IMR-90 (cell line): ENCODE results near the gene SBF2. TPM values are rescaled to one million over a fixed set of nuclear protein-coding genes. Genes with fewer than 3 reads are reported as not detected.

ENCODE experiments used
- ATAC-seq: fragments of 200-7000 bp; cut with Tn5 transposase; 2 replicates; pipeline ENCODE4 v1.9.1; 2020; ENCODE audit warnings: low read depth, mild to moderate bottlenecking, moderate library complexity
- BruUV-seq: library from RNA; stranded (reverse); fragments of 400-500 nt; replicated peaks from 2 replicates; lab custom pipeline; 2021; lab: Mats Ljungman, UMichigan
- CTCF ChIA-PET: fragments of 300-600 bp; formaldehyde crosslinking; extraction: SDS; loops from one replicate; lab custom pipeline; 2021; ENCODE audit warnings: antibody characterized with exemption; lab: Yijun Ruan, JAX
- POLR2A ChIA-PET: fragments of 300-600 bp; sonication (Branson Sonifier 250); formaldehyde crosslinking; loops from one replicate; lab custom pipeline; 2022; ENCODE audit warnings: antibody characterized with exemption; ENCODE audit not compliant: unreplicated experiment; lab: Charles Lee
- DNase-seq: peaks from one replicate; pipeline ENCODE4 v3.0.0; 2013
- H2AFZ ChIP-seq: replicated peaks from 2 replicates; pipeline ENCODE3; 2013; ENCODE audit warnings: low read length, mild to moderate bottlenecking; ENCODE audit not compliant: poor library complexity
- H2AK5ac ChIP-seq: 2 replicates; pipeline ENCODE4 v1.6.1; 2013; ENCODE audit warnings: low read depth, low read length, inconsistent platforms
- H2AK9ac ChIP-seq: replicated peaks from 2 replicates; pipeline ENCODE3; 2013; ENCODE audit warnings: mild to moderate bottlenecking, low read depth, low read length, moderate library complexity; ENCODE audit not compliant: poor library complexity
- H2BK120ac ChIP-seq: 2 replicates; pipeline ENCODE4 v1.6.1; 2013; ENCODE audit warnings: low read depth, low read length, inconsistent platforms
- H2BK15ac ChIP-seq: 3 replicates; pipeline ENCODE4 v1.6.1; 2013; ENCODE audit warnings: low read depth, low read length, inconsistent platforms
- H2BK20ac ChIP-seq: 2 replicates; pipeline ENCODE4 v1.6.1; 2013; ENCODE audit warnings: low read depth, mild to moderate bottlenecking, inconsistent platforms, low read length, moderate library complexity
- H2BK5ac ChIP-seq: 2 replicates; pipeline ENCODE4 v1.6.1; 2013; ENCODE audit warnings: mild to moderate bottlenecking, low read depth, low read length, inconsistent platforms; ENCODE audit not compliant: poor library complexity, severe bottlenecking
- H3K14ac ChIP-seq: replicated peaks from 2 replicates; pipeline ENCODE4 v1.6.1; 2013; ENCODE audit warnings: low read depth, low read length, inconsistent platforms
- H3K18ac ChIP-seq: 2 replicates; pipeline ENCODE4 v1.6.1; 2013; ENCODE audit warnings: low read depth, low read length, control low read depth
- H3K23ac ChIP-seq: 2 replicates; pipeline ENCODE4 v1.6.1; 2013; ENCODE audit warnings: low read depth, low read length, inconsistent platforms
- H3K27ac ChIP-seq: 2 replicates; pipeline ENCODE4 v1.5.1; 2013; ENCODE audit warnings: mild to moderate bottlenecking, control low read depth, low read length; ENCODE audit not compliant: insufficient read depth
- H3K27me3 ChIP-seq: 2 replicates; pipeline ENCODE4 v1.6.1; 2013; ENCODE audit warnings: low read length; ENCODE audit not compliant: control insufficient read depth, insufficient read depth
- H3K36me3 ChIP-seq: 2 replicates; pipeline ENCODE4 v1.6.1; 2013; ENCODE audit warnings: low read length, mixed read lengths; ENCODE audit not compliant: control insufficient read depth, insufficient read depth
- H3K4ac ChIP-seq: 2 replicates; pipeline ENCODE4 v1.6.1; 2013; ENCODE audit warnings: low read depth, low read length, inconsistent platforms
- H3K4me1 ChIP-seq: 2 replicates; pipeline ENCODE4 v1.6.1; 2013; ENCODE audit warnings: low read length, mixed read lengths; ENCODE audit not compliant: control insufficient read depth, insufficient read depth
- H3K4me2 ChIP-seq: 2 replicates; pipeline ENCODE4 v1.6.1; 2013; ENCODE audit warnings: low read depth, mild to moderate bottlenecking, control low read depth, low read length, moderate library complexity
- H3K4me3 ChIP-seq: 2 replicates; pipeline ENCODE4 v1.5.1; 2013; ENCODE audit warnings: low read depth, mild to moderate bottlenecking, control low read depth, low read length, moderate library complexity; ENCODE audit not compliant: insufficient read depth
- H3K56ac ChIP-seq: 2 replicates; pipeline ENCODE4 v1.6.1; 2013; ENCODE audit warnings: low read length, inconsistent platforms; ENCODE audit not compliant: insufficient read depth; ENCODE audit errors: extremely low read depth
- H3K79me1 ChIP-seq, 2 experiments: 2 replicates each; pipeline ENCODE4 v1.6.1; 2013; ENCODE audit warnings: low read length in 2 of 2, inconsistent platforms in 1 of 2, low read depth in 1 of 2
- H3K9ac ChIP-seq: 2 replicates; pipeline ENCODE4 v1.6.1; 2013; ENCODE audit warnings: low read depth, low read length, control low read depth
- H3K9me1 ChIP-seq: 2 replicates; pipeline ENCODE4 v1.6.1; 2013; ENCODE audit warnings: low read length, inconsistent platforms; ENCODE audit not compliant: insufficient read depth
- H3K9me3 ChIP-seq: 2 replicates; pipeline ENCODE4 v1.6.1; 2013; ENCODE audit warnings: low read length; ENCODE audit not compliant: control insufficient read depth, insufficient read depth
- H4K20me1 ChIP-seq: 2 replicates; pipeline ENCODE4 v1.6.1; 2013; ENCODE audit warnings: low read length, inconsistent platforms; ENCODE audit not compliant: insufficient read depth
- H4K5ac ChIP-seq: 2 replicates; pipeline ENCODE4 v1.6.1; 2013; ENCODE audit warnings: mild to moderate bottlenecking, low read depth, low read length, control low read depth
- H4K8ac ChIP-seq, 2 experiments: 2 replicates each; pipeline ENCODE4 v1.6.1; 2013; ENCODE audit warnings: low read depth in 2 of 2, low read length in 2 of 2, control low read depth in 1 of 2, inconsistent platforms in 1 of 2
- H4K91ac ChIP-seq: 2 replicates; pipeline ENCODE4 v1.6.1; 2013; ENCODE audit warnings: low read depth, low read length, inconsistent platforms; ENCODE audit not compliant: insufficient read depth
- BHLHE40 ChIP-seq: fragments of 150-350 bp; IDR thresholded peaks from 2 replicates; pipeline ENCODE4 v1.6.1; 2016; ENCODE audit warnings: mild to moderate bottlenecking, low read depth, low read length
- CEBPB ChIP-seq: IDR thresholded peaks from 2 replicates; pipeline ENCODE4 v1.6.1; 2012; ENCODE audit warnings: low read depth, low read length, improper control_type of control experiment
- CHD1 ChIP-seq: IDR thresholded peaks from 2 replicates; pipeline ENCODE4 v1.6.1; 2012; ENCODE audit warnings: low read depth, low read length, improper control_type of control experiment
- CTCF ChIP-seq: conservative IDR thresholded peaks from 2 replicates; pipeline ENCODE4 v1.5.1; 2012; ENCODE audit warnings: mild to moderate bottlenecking, low read depth, low read length, improper control_type of control experiment
- FOS ChIP-seq: fragments of 150-350 bp; IDR thresholded peaks from 2 replicates; pipeline ENCODE4 v1.6.1; 2016; ENCODE audit warnings: low read depth, low read length
- MAFK ChIP-seq: IDR thresholded peaks from 2 replicates; pipeline ENCODE4 v1.6.1; 2012; ENCODE audit warnings: low read depth, low read length, improper control_type of control experiment
- MAZ ChIP-seq: IDR thresholded peaks from 2 replicates; pipeline ENCODE4 v1.6.1; 2012; ENCODE audit warnings: low read depth, mild to moderate bottlenecking, low read length, improper control_type of control experiment, moderate library complexity, borderline replicate concordance
- MXI1 ChIP-seq: IDR thresholded peaks from 2 replicates; pipeline ENCODE4 v1.6.1; 2012; ENCODE audit warnings: low read depth, mild to moderate bottlenecking, low read length, moderate library complexity, borderline replicate concordance
- NFE2L2 ChIP-seq: fragments of 150-350 bp; IDR thresholded peaks from 2 replicates; pipeline ENCODE4 v1.6.1; 2016; ENCODE audit warnings: low read depth, mild to moderate bottlenecking, low read length
- POLR2A ChIP-seq: IDR thresholded peaks from 2 replicates; pipeline ENCODE4 v1.6.1; 2012; ENCODE audit warnings: mild to moderate bottlenecking, low read depth, low read length
- RAD21 ChIP-seq: IDR thresholded peaks from 2 replicates; pipeline ENCODE4 v1.6.1; 2012; ENCODE audit warnings: low read length, improper control_type of control experiment
- RCOR1 ChIP-seq: IDR thresholded peaks from 2 replicates; pipeline ENCODE4 v1.6.1; 2012; ENCODE audit warnings: mild to moderate bottlenecking, low read length, improper control_type of control experiment; ENCODE audit not compliant: insufficient replicate concordance
- RFX5 ChIP-seq: IDR thresholded peaks from 2 replicates; pipeline ENCODE4 v1.8.0; 2012; ENCODE audit warnings: low read depth, mild to moderate bottlenecking, low read length, moderate library complexity
- SMC3 ChIP-seq: fragments of 150-350 bp; IDR thresholded peaks from 2 replicates; pipeline ENCODE4 v1.6.1; 2016; ENCODE audit warnings: low read depth, mild to moderate bottlenecking, antibody characterized with exemption, low read length, moderate library complexity
- USF2 ChIP-seq: fragments of 150-350 bp; IDR thresholded peaks from 2 replicates; pipeline ENCODE4 v1.6.1; 2017; ENCODE audit warnings: mild to moderate bottlenecking, antibody characterized with exemption, low read length, low read depth
- WGBS, 2 experiments: methylation state at CpG; one replicate each; pipeline versions ENCODE4 v1.1.5 to v1.1.7; 2013; ENCODE audit warnings: missing lambda C conversion rate in 2 of 2; ENCODE audit not compliant: insufficient read length in 1 of 2; ENCODE audit errors: extremely low coverage in 2 of 2; 5-methylcytosine and 5-hydroxymethylcytosine counted together
- dilution Hi-C: fragments of 300-500 bp; cut with HindIII; formaldehyde crosslinking; loops from one replicate; pipeline ENCODE4 v1.14.3; 2018; ENCODE audit warnings: low sequenced_read_pairs; ENCODE audit not compliant: unreplicated experiment
- in situ Hi-C: fragments of 300-500 bp; cut with MboI; formaldehyde crosslinking; loops from 3 replicates; pipeline ENCODE4 v1.14.3; 2019; ENCODE audit warnings: low sequenced_read_pairs, inconsistent platforms, mixed read lengths
- intact Hi-C: fragments of 100-400 bp; cut with micrococcal nuclease; formaldehyde crosslinking; loops from 2 replicates; pipeline ENCODE4 v1.10.0; 2022
- polyA plus RNA-seq, 3 experiments: library from polyadenylated mRNA; depleted of rRNA; stranded (reverse); fragments of >200 nt; gene quantifications; 2 replicates each; pipeline ENCODE4 v1.2.3, GENCODE V29; 2012; ENCODE audit warnings: low replicate concordance in 1 of 3
- total RNA-seq: library from RNA; depleted of rRNA; stranded (reverse); fragments of >200 nt; gene quantifications from 2 replicates; pipeline ENCODE4 v1.2.3, GENCODE V29; 2012

Gene SBF2
- total and polyA plus RNA-seq, 2 of the 4 experiments (the other 2 are of a cell fraction), result 23.8 to 51.8 TPM

DNA sequence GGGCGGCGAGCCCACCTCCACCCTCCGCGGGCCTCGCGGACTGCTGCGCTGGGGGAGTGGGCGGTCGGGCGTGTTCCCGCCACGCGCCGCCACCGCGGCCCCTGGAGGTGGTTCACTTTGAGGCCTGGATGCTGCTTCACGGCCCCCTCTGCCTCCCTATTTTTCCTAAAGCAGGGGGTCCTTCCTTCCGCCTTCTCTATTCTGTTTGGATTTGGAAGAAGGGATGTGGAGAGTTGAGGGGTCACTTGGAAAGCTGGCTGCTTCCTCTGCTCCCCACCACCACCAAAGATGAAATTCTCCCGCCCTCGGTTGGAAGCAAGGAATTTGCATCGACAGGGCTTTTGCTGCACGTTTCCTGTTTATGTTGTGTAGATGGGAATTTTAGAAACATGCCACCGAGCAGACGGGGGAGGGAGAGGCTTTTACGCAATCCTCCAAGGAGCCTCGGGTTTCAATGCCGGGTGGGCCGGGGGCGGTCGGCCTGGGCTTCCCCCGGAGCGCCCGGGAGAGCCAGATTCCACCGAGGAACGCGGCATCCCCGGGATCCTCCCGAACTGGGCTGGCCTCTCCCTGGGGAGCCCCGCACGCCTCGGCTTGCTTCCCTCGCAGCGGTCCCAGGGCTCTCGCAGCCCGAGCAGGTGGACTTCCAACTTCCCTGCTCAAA, 403 bp upstream of the SBF2 start:
- H3K9ac ChIP-seq, result peak overlapping the region; percentile 82
- H3K27me3 ChIP-seq, result no peaks in the 10 kb centered on the region
- in situ Hi-C loops, result no loop called here
- H3K9me3 ChIP-seq, result no peaks in the 10 kb centered on the region
- dilution Hi-C loops, result no loop called here
- peaks cover 10% of the 10 kb centered on the region for H3K4me1 ChIP-seq
- peak overlapping the region; percentile 68; the same call in 1 of the 3 replicates for H2BK15ac ChIP-seq
- ChIA-PET POLR2A (no interaction called here), CTCF (interaction anchor here (1.0 to 1.7 kb wide), 2 partner anchors 10 to 72 kb away, joined by 4 read pairs; partner anchors contain the start of gene ADM)
- H2AK9ac ChIP-seq, result peak overlapping the region; percentile 99
- peak overlapping the region; percentile 83 for H2BK20ac ChIP-seq
- H4K91ac ChIP-seq, result peak overlapping the region; percentile 97
- H3K27ac ChIP-seq, result peak overlapping the region; percentile 93
- peak overlapping the region; percentile 74 for H4K5ac ChIP-seq
- peak overlapping the region; percentile 91 for H3K23ac ChIP-seq
- peak overlapping the region; percentile 93 for H2AFZ ChIP-seq
- peaks cover 5% of the 10 kb centered on the region for H3K9me1 ChIP-seq
- peaks cover 5% of the 10 kb centered on the region; the same call in 1 of the 2 replicates for H4K20me1 ChIP-seq
- peak overlapping the region; percentile 95 for H2BK120ac ChIP-seq
- H3K18ac ChIP-seq, result peak overlapping the region; percentile 58
- peak overlapping the region; percentile 81 for H3K4me2 ChIP-seq
- DNase-seq, result peak; percentile 87
- ATAC-seq, result peak; percentile 28
- H3K36me3 ChIP-seq, result peaks cover 10% of the 10 kb centered on the region
- peak overlapping the region; percentile 83 for H2AK5ac ChIP-seq
- BruUV-seq, result no TSS peak
- peak overlapping the region; percentile 84 for H3K14ac ChIP-seq
- peak overlapping the region; percentile 90 for H3K4ac ChIP-seq
- peak overlapping the region; percentile 69 to 84 for H4K8ac ChIP-seq
- peak overlapping the region; percentile 95 for H2BK5ac ChIP-seq
- 4% methylated on average over 13 of the region's 45 CpGs; no CpG with 5 or more reads in 1 of the 2 experiments for WGBS, 2 experiments
- peak overlapping the region; percentile 85 for H3K4me3 ChIP-seq
- intact Hi-C loops, result loop anchor here (5.0 kb wide), 1 partner anchor 37 kb away; no protein-coding TSS in a partner anchor
- peak overlapping the region; percentile 92 for H3K56ac ChIP-seq
- H3K79me1 ChIP-seq, result peaks cover 22 to 73% of the 10 kb centered on the region in 2 experiments
- TF ChIP-seq CTCF, result no peak
- peak; percentile 88 for TF ChIP-seq BHLHE40
- no peak for TF ChIP-seq CHD1
- TF ChIP-seq MAFK, result peak; percentile 61
- no peak for TF ChIP-seq RAD21
- TF ChIP-seq USF2, result no peak
- TF ChIP-seq MXI1, result no peak
- peak; percentile 52 for TF ChIP-seq RCOR1
- no peak for TF ChIP-seq POLR2A
- TF ChIP-seq SMC3, result no peak
- no peak for TF ChIP-seq NFE2L2
- TF ChIP-seq FOS, result no peak
- TF ChIP-seq MAZ, result peak; percentile 55; the same call in 1 of the 2 replicates
- TF ChIP-seq RFX5, result no peak
- peak; percentile 93 for TF ChIP-seq CEBPB
